ENCODE results near the gene ESAM.

- TF ChIP-seq CTCF (IDR thresholded peaks at IDR 0.05; ENCODE audit: low read depth, low read length) (no peak), POLR2A (IDR thresholded peaks at IDR 0.05; ENCODE audit: extremely low read depth, insufficient read length) (no peak)
Measured at GRCh38 chr11:124739479-124740276, 22.4 kb downstream of the ESAM start, which contains the start of gene NRGN.
